ENCODE data around the gene ALG12. TPM values are rescaled to one million over a fixed set of nuclear protein-coding genes. Genes with fewer than 3 reads are reported as not detected.
A peak's percentile ranks its signal among the peaks of the same experiment; 100 is the strongest.

Gene ALG12
- total RNA-seq, 1 experiment from 2014 or later: 29.2 TPM

- TF ChIP-seq, protein P1, sequence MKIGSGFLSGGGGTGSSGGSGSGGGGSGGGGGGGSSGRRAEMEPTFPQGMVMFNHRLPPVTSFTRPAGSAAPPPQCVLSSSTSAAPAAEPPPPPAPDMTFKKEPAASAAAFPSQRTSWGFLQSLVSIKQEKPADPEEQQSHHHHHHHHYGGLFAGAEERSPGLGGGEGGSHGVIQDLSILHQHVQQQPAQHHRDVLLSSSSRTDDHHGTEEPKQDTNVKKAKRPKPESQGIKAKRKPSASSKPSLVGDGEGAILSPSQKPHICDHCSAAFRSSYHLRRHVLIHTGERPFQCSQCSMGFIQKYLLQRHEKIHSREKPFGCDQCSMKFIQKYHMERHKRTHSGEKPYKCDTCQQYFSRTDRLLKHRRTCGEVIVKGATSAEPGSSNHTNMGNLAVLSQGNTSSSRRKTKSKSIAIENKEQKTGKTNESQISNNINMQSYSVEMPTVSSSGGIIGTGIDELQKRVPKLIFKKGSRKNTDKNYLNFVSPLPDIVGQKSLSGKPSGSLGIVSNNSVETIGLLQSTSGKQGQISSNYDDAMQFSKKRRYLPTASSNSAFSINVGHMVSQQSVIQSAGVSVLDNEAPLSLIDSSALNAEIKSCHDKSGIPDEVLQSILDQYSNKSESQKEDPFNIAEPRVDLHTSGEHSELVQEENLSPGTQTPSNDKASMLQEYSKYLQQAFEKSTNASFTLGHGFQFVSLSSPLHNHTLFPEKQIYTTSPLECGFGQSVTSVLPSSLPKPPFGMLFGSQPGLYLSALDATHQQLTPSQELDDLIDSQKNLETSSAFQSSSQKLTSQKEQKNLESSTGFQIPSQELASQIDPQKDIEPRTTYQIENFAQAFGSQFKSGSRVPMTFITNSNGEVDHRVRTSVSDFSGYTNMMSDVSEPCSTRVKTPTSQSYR (CRISPR knock-in tag; IDR thresholded peaks at IDR 0.05): no peak
- TF ChIP-seq, protein P2, sequence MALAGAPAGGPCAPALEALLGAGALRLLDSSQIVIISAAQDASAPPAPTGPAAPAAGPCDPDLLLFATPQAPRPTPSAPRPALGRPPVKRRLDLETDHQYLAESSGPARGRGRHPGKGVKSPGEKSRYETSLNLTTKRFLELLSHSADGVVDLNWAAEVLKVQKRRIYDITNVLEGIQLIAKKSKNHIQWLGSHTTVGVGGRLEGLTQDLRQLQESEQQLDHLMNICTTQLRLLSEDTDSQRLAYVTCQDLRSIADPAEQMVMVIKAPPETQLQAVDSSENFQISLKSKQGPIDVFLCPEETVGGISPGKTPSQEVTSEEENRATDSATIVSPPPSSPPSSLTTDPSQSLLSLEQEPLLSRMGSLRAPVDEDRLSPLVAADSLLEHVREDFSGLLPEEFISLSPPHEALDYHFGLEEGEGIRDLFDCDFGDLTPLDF (CRISPR knock-in tag; IDR thresholded peaks at IDR 0.05): no peak
- TF ChIP-seq RELA (CRISPR knock-in tag; IDR thresholded peaks at IDR 0.05; ENCODE audit: borderline replicate concordance) (no peak), CDX4 (CRISPR knock-in tag; IDR thresholded peaks at IDR 0.05; ENCODE audit: borderline replicate concordance) (no peak), ZNF138 (CRISPR knock-in tag; conservative IDR thresholded peaks at IDR 0.05) (no peak), FOXP4 (CRISPR knock-in tag; IDR thresholded peaks at IDR 0.05) (no peak), NFYB (CRISPR knock-in tag; conservative IDR thresholded peaks at IDR 0.05; ENCODE audit: low read depth) (no peak)
- TF ChIP-seq, protein P3, sequence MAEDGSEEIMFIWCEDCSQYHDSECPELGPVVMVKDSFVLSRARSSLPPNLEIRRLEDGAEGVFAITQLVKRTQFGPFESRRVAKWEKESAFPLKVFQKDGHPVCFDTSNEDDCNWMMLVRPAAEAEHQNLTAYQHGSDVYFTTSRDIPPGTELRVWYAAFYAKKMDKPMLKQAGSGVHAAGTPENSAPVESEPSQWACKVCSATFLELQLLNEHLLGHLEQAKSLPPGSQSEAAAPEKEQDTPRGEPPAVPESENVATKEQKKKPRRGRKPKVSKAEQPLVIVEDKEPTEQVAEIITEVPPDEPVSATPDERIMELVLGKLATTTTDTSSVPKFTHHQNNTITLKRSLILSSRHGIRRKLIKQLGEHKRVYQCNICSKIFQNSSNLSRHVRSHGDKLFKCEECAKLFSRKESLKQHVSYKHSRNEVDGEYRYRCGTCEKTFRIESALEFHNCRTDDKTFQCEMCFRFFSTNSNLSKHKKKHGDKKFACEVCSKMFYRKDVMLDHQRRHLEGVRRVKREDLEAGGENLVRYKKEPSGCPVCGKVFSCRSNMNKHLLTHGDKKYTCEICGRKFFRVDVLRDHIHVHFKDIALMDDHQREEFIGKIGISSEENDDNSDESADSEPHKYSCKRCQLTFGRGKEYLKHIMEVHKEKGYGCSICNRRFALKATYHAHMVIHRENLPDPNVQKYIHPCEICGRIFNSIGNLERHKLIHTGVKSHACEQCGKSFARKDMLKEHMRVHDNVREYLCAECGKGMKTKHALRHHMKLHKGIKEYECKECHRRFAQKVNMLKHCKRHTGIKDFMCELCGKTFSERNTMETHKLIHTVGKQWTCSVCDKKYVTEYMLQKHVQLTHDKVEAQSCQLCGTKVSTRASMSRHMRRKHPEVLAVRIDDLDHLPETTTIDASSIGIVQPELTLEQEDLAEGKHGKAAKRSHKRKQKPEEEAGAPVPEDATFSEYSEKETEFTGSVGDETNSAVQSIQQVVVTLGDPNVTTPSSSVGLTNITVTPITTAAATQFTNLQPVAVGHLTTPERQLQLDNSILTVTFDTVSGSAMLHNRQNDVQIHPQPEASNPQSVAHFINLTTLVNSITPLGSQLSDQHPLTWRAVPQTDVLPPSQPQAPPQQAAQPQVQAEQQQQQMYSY (CRISPR knock-in tag; IDR thresholded peaks at IDR 0.05): no peak
- TF ChIP-seq, protein P4, sequence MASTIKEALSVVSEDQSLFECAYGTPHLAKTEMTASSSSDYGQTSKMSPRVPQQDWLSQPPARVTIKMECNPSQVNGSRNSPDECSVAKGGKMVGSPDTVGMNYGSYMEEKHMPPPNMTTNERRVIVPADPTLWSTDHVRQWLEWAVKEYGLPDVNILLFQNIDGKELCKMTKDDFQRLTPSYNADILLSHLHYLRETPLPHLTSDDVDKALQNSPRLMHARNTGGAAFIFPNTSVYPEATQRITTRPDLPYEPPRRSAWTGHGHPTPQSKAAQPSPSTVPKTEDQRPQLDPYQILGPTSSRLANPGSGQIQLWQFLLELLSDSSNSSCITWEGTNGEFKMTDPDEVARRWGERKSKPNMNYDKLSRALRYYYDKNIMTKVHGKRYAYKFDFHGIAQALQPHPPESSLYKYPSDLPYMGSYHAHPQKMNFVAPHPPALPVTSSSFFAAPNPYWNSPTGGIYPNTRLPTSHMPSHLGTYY (CRISPR knock-in tag; IDR thresholded peaks at IDR 0.05): no peak
These were observed 4.2 kb upstream of the ALG12 start (continued) for GRCh38 chr22:49922484-49922883.

DNA sequence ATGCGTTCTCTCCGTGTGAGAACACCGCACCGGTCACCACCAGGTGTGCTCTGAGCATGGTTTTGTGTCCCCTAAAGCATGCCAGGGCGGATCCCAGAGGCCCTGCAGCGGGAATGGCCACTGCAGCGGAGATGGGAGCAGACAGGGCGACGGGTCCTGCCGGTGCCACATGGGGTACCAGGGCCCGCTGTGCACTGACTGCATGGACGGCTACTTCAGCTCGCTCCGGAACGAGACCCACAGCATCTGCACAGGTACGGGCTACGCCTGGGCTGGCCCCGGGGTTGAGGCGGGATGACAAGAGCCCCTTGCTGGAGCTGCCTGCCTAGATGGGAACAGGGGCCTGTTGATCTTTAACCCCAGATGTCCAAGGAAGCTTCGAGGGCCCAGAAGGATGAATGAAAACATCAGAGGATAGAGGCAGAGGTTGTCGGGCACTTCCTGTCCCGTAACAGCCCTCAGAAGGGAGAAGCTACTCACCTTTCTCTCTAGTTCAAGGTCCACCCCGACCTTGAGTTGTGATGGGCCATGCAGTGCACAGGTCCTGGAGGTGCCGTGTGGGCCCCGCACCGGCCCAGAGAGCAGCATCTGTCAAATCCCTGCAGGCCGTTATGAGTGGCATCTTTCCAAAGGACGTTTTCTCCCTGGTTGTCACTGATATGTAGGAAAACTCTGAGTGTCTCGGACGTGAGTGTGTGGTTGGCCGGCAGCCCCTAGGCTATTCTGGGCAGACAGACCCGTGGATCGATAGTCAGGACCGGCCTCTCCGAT lies 3.5 kb upstream of the ALG12 start:
- CTCF ChIA-PET: no interaction called here
- Mint-ChIP-seq H3K36me3 (peaks cover 9% of the 10 kb centered on the region; the same call in 1 of the 2 replicates), H3K4me3 (no peak overlapping the region), H3K9me3 (no peaks in the 10 kb centered on the region), H3K4me1 (peaks cover 11% of the 10 kb centered on the region), H3K27me3 (ENCODE audit: low read depth) (no peaks in the 10 kb centered on the region; the same call in 1 of the 2 replicates), H3K27ac (0 out of 2 replicates have a peak overlapping the region, but pooled peaks have one; percentile 49)
- no peak for DNase-seq (ENCODE audit: low spot score)
- no peak for ATAC-seq
- POLR2A ChIA-PET: interaction anchor here (1.0 kb wide), 1 partner anchor 386 kb away, joined by 3 read pairs; the partner anchor contains the start of gene PLXNB2
- TF ChIP-seq OVOL2 (CRISPR knock-in tag; IDR thresholded peaks at IDR 0.05; ENCODE audit: borderline replicate concordance) (no peak), NR3C1 (CRISPR knock-in tag; conservative IDR thresholded peaks at IDR 0.05; ENCODE audit: low read depth) (no peak), CBFB (CRISPR knock-in tag; IDR thresholded peaks at IDR 0.05; ENCODE audit: low read depth) (no peak), ZNF263 (CRISPR knock-in tag; IDR thresholded peaks at IDR 0.05; ENCODE audit: low read depth) (no peak), ZNF232 (CRISPR knock-in tag; IDR thresholded peaks at IDR 0.05) (no peak), ZNF671 (CRISPR knock-in tag; IDR thresholded peaks at IDR 0.05) (no peak)
- TF ChIP-seq, protein P5, sequence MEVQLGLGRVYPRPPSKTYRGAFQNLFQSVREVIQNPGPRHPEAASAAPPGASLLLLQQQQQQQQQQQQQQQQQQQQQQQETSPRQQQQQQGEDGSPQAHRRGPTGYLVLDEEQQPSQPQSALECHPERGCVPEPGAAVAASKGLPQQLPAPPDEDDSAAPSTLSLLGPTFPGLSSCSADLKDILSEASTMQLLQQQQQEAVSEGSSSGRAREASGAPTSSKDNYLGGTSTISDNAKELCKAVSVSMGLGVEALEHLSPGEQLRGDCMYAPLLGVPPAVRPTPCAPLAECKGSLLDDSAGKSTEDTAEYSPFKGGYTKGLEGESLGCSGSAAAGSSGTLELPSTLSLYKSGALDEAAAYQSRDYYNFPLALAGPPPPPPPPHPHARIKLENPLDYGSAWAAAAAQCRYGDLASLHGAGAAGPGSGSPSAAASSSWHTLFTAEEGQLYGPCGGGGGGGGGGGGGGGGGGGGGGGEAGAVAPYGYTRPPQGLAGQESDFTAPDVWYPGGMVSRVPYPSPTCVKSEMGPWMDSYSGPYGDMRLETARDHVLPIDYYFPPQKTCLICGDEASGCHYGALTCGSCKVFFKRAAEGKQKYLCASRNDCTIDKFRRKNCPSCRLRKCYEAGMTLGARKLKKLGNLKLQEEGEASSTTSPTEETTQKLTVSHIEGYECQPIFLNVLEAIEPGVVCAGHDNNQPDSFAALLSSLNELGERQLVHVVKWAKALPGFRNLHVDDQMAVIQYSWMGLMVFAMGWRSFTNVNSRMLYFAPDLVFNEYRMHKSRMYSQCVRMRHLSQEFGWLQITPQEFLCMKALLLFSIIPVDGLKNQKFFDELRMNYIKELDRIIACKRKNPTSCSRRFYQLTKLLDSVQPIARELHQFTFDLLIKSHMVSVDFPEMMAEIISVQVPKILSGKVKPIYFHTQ (CRISPR knock-in tag; IDR thresholded peaks at IDR 0.05): no peak
- TF ChIP-seq, protein P2 (CRISPR knock-in tag; IDR thresholded peaks at IDR 0.05): no peak
- TF ChIP-seq, protein P4 (CRISPR knock-in tag; IDR thresholded peaks at IDR 0.05): no peak

Measured in WTC11 (cell line).